PC-9 (cell line): ENCODE results near the gene METTL2B.
"Not testable (repeated sequence)": the region's sequence is repeated elsewhere in the genome, so short reads cannot be mapped to it uniquely, and the experiment has no call there.

ENCODE experiments used
- CTCF ChIP-seq: fragments of 200-600 bp; sonication (generic); conservative IDR thresholded peaks from 2 replicates; pipeline ENCODE4 v1.6.1; 2017; ENCODE audit warnings: mixed run types, antibody characterized with exemption, mild to moderate bottlenecking, moderate library complexity
- EZH2 ChIP-seq: fragments of 200-600 bp; sonication (generic); IDR thresholded peaks from 2 replicates; pipeline ENCODE4 v1.8.0; 2017; ENCODE audit warnings: antibody characterized with exemption, low read depth

GRCh38 chr7:128507321-128507993 lies 30.9 kb downstream of the METTL2B start:
- TF ChIP-seq CTCF, EZH2: not testable (repeated sequence)
